Measurements from ENCODE around the gene DPP6. TPM values are rescaled to one million over a fixed set of nuclear protein-coding genes. Genes with fewer than 3 reads are reported as not detected.

The DPP6 gene
- total RNA-seq, 1 experiment from 2014 or later: not detected

GRCh38 chr7:154484406-154484805 lies 432.2 kb downstream of the DPP6 start:
- Histone ChIP-seq H3F3A (ENCODE audit: insufficient read depth, low read depth) (no peaks in the 10 kb centered on the region), H4K20me1 (ENCODE audit: insufficient read depth) (no peaks in the 10 kb centered on the region), H3K9me2 (ENCODE audit: insufficient read depth) (no peaks in the 10 kb centered on the region), H3K9me3 (ENCODE audit: insufficient read depth, low read depth) (no peaks in the 10 kb centered on the region), H3K36me3 (ENCODE audit: low read depth) (no peaks in the 10 kb centered on the region), H3K79me2 (ENCODE audit: low read depth) (no peaks in the 10 kb centered on the region), H3K4me1 (replicated peaks; ENCODE audit: insufficient read depth) (no peaks in the 10 kb centered on the region), H3K27me3 (ENCODE audit: insufficient read depth, low read depth) (peaks cover 81% of the 10 kb centered on the region), H3K27ac (no peak overlapping the region), H2AFZ (no peak overlapping the region), H3K4me2 (no peak overlapping the region), H3K4me3 (no peak overlapping the region)
- intact Hi-C loops (cut with micrococcal nuclease; ENCODE audit: unreplicated experiment): no loop called here
- CTCF ChIA-PET: no interaction called here
- BruUV-seq (replicated peaks): no TSS peak
- TF ChIP-seq CTCF (conservative IDR thresholded peaks at IDR 0.05): no peak
- TF ChIP-seq EZH2 (IDR thresholded peaks at IDR 0.05; ENCODE audit: low read depth): no peak
- POLR2A ChIA-PET (ENCODE audit: unreplicated experiment): no interaction called here
- no peak for DNase-seq

DNA sequence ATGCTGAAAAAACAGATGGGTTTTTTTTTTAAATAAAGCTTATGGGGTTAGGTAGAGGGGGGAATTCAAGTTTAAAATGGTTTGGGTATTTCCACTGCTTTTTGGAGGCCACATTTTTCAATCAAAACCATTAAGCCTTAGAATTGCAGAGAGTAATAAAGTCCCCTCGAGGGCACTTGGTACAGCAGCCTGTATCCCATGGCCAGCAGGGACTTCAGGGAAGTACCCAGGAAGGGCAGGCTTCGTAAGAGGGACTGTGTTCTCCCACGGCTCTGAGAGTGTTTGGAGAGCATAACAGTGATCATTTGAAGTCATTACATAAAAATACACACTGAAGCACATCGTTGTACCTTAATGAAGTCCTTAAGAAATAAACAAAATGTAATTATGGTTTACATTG lies 432.7 kb downstream of the DPP6 start:
- no TSS peak for BruUV-seq (replicated peaks)
- no peak overlapping the region for H3K4me2 ChIP-seq
- H4K20me1 ChIP-seq (ENCODE audit: insufficient read depth): no peaks in the 10 kb centered on the region
- H3K36me3 ChIP-seq (ENCODE audit: low read depth): no peaks in the 10 kb centered on the region
- intact Hi-C loops (cut with micrococcal nuclease; ENCODE audit: unreplicated experiment): no loop called here
- no peaks in the 10 kb centered on the region for H3K9me2 ChIP-seq (ENCODE audit: insufficient read depth)
- no peaks in the 10 kb centered on the region for H3K9me3 ChIP-seq (ENCODE audit: insufficient read depth, low read depth)
- H2AFZ ChIP-seq: no peak overlapping the region
- no peaks in the 10 kb centered on the region for H3K4me1 ChIP-seq (replicated peaks; ENCODE audit: insufficient read depth)
- POLR2A ChIA-PET (ENCODE audit: unreplicated experiment): no interaction called here
- CTCF ChIA-PET: no interaction called here
- H3K27me3 ChIP-seq (ENCODE audit: insufficient read depth, low read depth): peaks cover 87% of the 10 kb centered on the region
- H3K27ac ChIP-seq: no peak overlapping the region
- DNase-seq: no peak
- TF ChIP-seq EZH2 (IDR thresholded peaks at IDR 0.05; ENCODE audit: low read depth): no peak
- TF ChIP-seq CTCF (conservative IDR thresholded peaks at IDR 0.05): no peak
- H3K4me3 ChIP-seq: no peak overlapping the region
- H3K79me2 ChIP-seq (ENCODE audit: low read depth): no peaks in the 10 kb centered on the region
- no peaks in the 10 kb centered on the region for H3F3A ChIP-seq (ENCODE audit: insufficient read depth, low read depth)

GRCh38 chr7:154489897-154490296 lies 437.7 kb downstream of the DPP6 start:
- no peaks in the 10 kb centered on the region for H3F3A ChIP-seq (ENCODE audit: insufficient read depth, low read depth)
- H4K20me1 ChIP-seq (ENCODE audit: insufficient read depth): no peaks in the 10 kb centered on the region
- H3K4me3 ChIP-seq: no peak overlapping the region
- DNase-seq: no peak
- H3K27me3 ChIP-seq (ENCODE audit: insufficient read depth, low read depth): peaks cover 92% of the 10 kb centered on the region
- ChIA-PET CTCF (no interaction called here), POLR2A (ENCODE audit: unreplicated experiment) (no interaction called here)
- no peak overlapping the region for H3K27ac ChIP-seq
- H2AFZ ChIP-seq: no peak overlapping the region
- H3K4me2 ChIP-seq: no peak overlapping the region
- H3K9me3 ChIP-seq (ENCODE audit: insufficient read depth, low read depth): no peaks in the 10 kb centered on the region
- no peaks in the 10 kb centered on the region for H3K79me2 ChIP-seq (ENCODE audit: low read depth)
- H3K9me2 ChIP-seq (ENCODE audit: insufficient read depth): no peaks in the 10 kb centered on the region
- intact Hi-C loops (cut with micrococcal nuclease; ENCODE audit: unreplicated experiment): no loop called here
- H3K36me3 ChIP-seq (ENCODE audit: low read depth): no peaks in the 10 kb centered on the region
- TF ChIP-seq EZH2 (IDR thresholded peaks at IDR 0.05; ENCODE audit: low read depth): no peak
- TF ChIP-seq CTCF (conservative IDR thresholded peaks at IDR 0.05): no peak
- no peaks in the 10 kb centered on the region for H3K4me1 ChIP-seq (replicated peaks; ENCODE audit: insufficient read depth)
- no TSS peak for BruUV-seq (replicated peaks)
